HepG2 (cell line): Measurements from ENCODE around the gene SERPINB1. TPM values are rescaled to one million over a fixed set of nuclear protein-coding genes. Genes with fewer than 3 reads are reported as not detected.

Source experiments
- ATAC-seq: fragments of 200-7000 bp; cut with Tn5 transposase; 3 replicates; pipeline ENCODE4 v1.9.1; 2020; ENCODE audit warnings: mild to moderate bottlenecking, moderate library complexity
- BruUV-seq: library from RNA; stranded (reverse); fragments of 400-500 nt; replicated peaks from 2 replicates; lab custom pipeline; 2021; lab: Mats Ljungman, UMichigan
- CTCF ChIA-PET: fragments of 300-600 bp; formaldehyde crosslinking; extraction: SDS; loops from one replicate; lab custom pipeline; 2021; ENCODE audit warnings: low total read pairs, inconsistent platforms, low intra/inter-chr PET ratio; lab: Yijun Ruan, JAX
- POLR2A ChIA-PET: fragments of 350-600 bp; sonication (Branson Sonifier 250); formaldehyde crosslinking; loops from one replicate; lab custom pipeline; 2020; ENCODE audit warnings: antibody characterized with exemption, inconsistent platforms; lab: Yijun Ruan, JAX
- DNase-seq: peaks from one replicate; pipeline ENCODE4 v3.0.0-alpha.2; 2015; ENCODE audit warnings: low spot score
- FAIRE-seq: peaks from 3 replicates; lab custom pipeline; 2011; peaks lifted over from hg19 to GRCh38; lab: Jason Lieb, UNC
- H2AFZ ChIP-seq: one replicate; pipeline ENCODE4 v1.6.1; 2011; ENCODE audit warnings: low read length, inconsistent platforms
- H3K27ac ChIP-seq: fragments of 300-600 bp; 3 replicates; pipeline ENCODE4 v1.8.0; 2011; ENCODE audit warnings: mixed run types, mild to moderate bottlenecking, mixed read lengths, low read length, inconsistent platforms; ENCODE audit not compliant: insufficient read depth; ENCODE audit errors: extremely low read length
- H3K27me3 ChIP-seq, 2 experiments: fragments of 200-600 bp in 1 of 2; 2 replicates in 1 of 2; 3 replicates in 1 of 2; pipeline versions ENCODE4 v1.6.0 to v1.8.0; 2011; ENCODE audit warnings: low read length in 2 of 2, mild to moderate bottlenecking in 2 of 2, moderate library complexity in 2 of 2, inconsistent platforms in 1 of 2; ENCODE audit not compliant: insufficient read depth in 2 of 2, control insufficient read depth in 1 of 2
- H3K36me3 ChIP-seq, 2 experiments: fragments of 200-600 bp in 1 of 2; replicated peaks in 1 of 2; 2 replicates in 1 of 2; 3 replicates in 1 of 2; pipeline versions ENCODE4 v1.5.1 to v1.8.0; 2011; ENCODE audit warnings: low read length in 2 of 2, inconsistent platforms in 1 of 2; ENCODE audit not compliant: insufficient read depth in 2 of 2, control insufficient read depth in 1 of 2
- H3K4me1 ChIP-seq: 2 replicates; pipeline ENCODE4 v1.5.1; 2012; ENCODE audit warnings: low read length, inconsistent platforms; ENCODE audit not compliant: insufficient read depth
- H3K4me2 ChIP-seq: 2 replicates; pipeline ENCODE4 v1.6.0; 2011; ENCODE audit warnings: low read depth, low read length, inconsistent platforms
- H3K4me3 ChIP-seq, 3 experiments: fragments of 200-600 bp in 1 of 3; sonication (generic), shearing (Covaris generic) in 1 of 3; replicated peaks in 1 of 3; 2 replicates each; pipeline ENCODE4 v1.5.1; 2011 to 2016; ENCODE audit warnings: low read length in 3 of 3, inconsistent platforms in 2 of 3, low read depth in 2 of 3, mild to moderate bottlenecking in 2 of 3, control low read depth in 1 of 3, mixed read lengths in 1 of 3; ENCODE audit not compliant: insufficient read depth in 1 of 3
- H3K79me2 ChIP-seq: one replicate; pipeline ENCODE4 v1.6.1; 2011; ENCODE audit warnings: low read length, inconsistent platforms; ENCODE audit not compliant: insufficient read depth
- H3K9ac ChIP-seq: 2 replicates; pipeline ENCODE4 v1.6.0; 2011; ENCODE audit warnings: mild to moderate bottlenecking, low read depth, low read length, inconsistent platforms; ENCODE audit not compliant: insufficient read depth
- H3K9me3 ChIP-seq: 2 replicates; pipeline ENCODE4 v1.5.1; 2012; ENCODE audit warnings: mild to moderate bottlenecking, low read length
- H4K20me1 ChIP-seq: 2 replicates; pipeline ENCODE4 v1.6.0; 2011; ENCODE audit warnings: inconsistent platforms, mild to moderate bottlenecking, low read length, moderate library complexity; ENCODE audit not compliant: insufficient read depth
- AGO2 ChIP-seq: fragments of 200-400 bp; formaldehyde crosslinking; optimal IDR thresholded peaks from 2 replicates; pipeline ENCODE3; 2017; ENCODE audit warnings: mild to moderate bottlenecking, low read depth, low read length, moderate library complexity
- ATAD3A ChIP-seq: sonication (generic); formaldehyde crosslinking; IDR thresholded peaks from 2 replicates; pipeline ENCODE4 v1.4.0; 2020; ENCODE audit warnings: missing genetic modification reagents
- FUBP1 ChIP-seq: sonication (generic); formaldehyde crosslinking; IDR thresholded peaks from 2 replicates; pipeline ENCODE4 v1.5.1; 2020; ENCODE audit warnings: missing genetic modification reagents, mild to moderate bottlenecking, borderline replicate concordance
- GRHL1 ChIP-seq: sonication (generic); formaldehyde crosslinking; conservative IDR thresholded peaks from 2 replicates; pipeline ENCODE4 v1.8.0; 2022; ENCODE audit warnings: missing genetic modification reagents
- HOXD1 ChIP-seq: sonication (generic); formaldehyde crosslinking; IDR thresholded peaks from 2 replicates; pipeline ENCODE4 v1.5.0; 2020; ENCODE audit warnings: missing genetic modification reagents
- IRF1 ChIP-seq: sonication (generic); formaldehyde crosslinking; IDR thresholded peaks from 2 replicates; pipeline ENCODE4 v1.4.0; 2020; ENCODE audit warnings: low read depth, mild to moderate bottlenecking, missing genetic modification reagents
- RBFOX2 ChIP-seq: fragments of 200-400 bp; formaldehyde crosslinking; IDR thresholded peaks from 2 replicates; pipeline ENCODE4 v1.6.1; 2017; ENCODE audit warnings: low read depth, mild to moderate bottlenecking, low read length
- SMYD3 ChIP-seq: sonication (generic); formaldehyde crosslinking; IDR thresholded peaks from 2 replicates; pipeline ENCODE4 v1.8.1; 2023; ENCODE audit warnings: mild to moderate bottlenecking, missing genetic modification reagents
- TAF1 ChIP-seq: sonication (generic); formaldehyde crosslinking; IDR thresholded peaks from 2 replicates; pipeline ENCODE4 v1.4.0; 2020; ENCODE audit warnings: missing genetic modification reagents
- TAF15 ChIP-seq: fragments of 200-400 bp; formaldehyde crosslinking; IDR thresholded peaks from one replicate; pipeline ENCODE4 v1.6.1; 2018; ENCODE audit warnings: mild to moderate bottlenecking, low read depth, low read length; ENCODE audit not compliant: poor library complexity, severe bottlenecking
- ZBTB44 ChIP-seq: sonication (generic); formaldehyde crosslinking; IDR thresholded peaks from 2 replicates; pipeline ENCODE4 v1.4.0; 2020; ENCODE audit warnings: missing genetic modification reagents
- ZMAT3 ChIP-seq: sonication (generic); formaldehyde crosslinking; conservative IDR thresholded peaks from 2 replicates; pipeline ENCODE4 v1.7.0; 2021; ENCODE audit warnings: missing genetic modification reagents
- ZNF224 ChIP-seq: sonication (generic); formaldehyde crosslinking; IDR thresholded peaks from 2 replicates; pipeline ENCODE4 v1.5.0; 2020; ENCODE audit warnings: mild to moderate bottlenecking, missing genetic modification reagents
- ZNF24 ChIP-seq: fragments of 450-650 bp; IDR thresholded peaks from 2 replicates; pipeline ENCODE4 v1.6.1; 2017; ENCODE audit warnings: antibody characterized with exemption, mild to moderate bottlenecking
- ZZZ3 ChIP-seq: sonication (generic); formaldehyde crosslinking; IDR thresholded peaks from 2 replicates; pipeline ENCODE4 v1.4.0; 2020; ENCODE audit warnings: missing genetic modification reagents, mild to moderate bottlenecking, borderline replicate concordance
- WGBS: methylation state at CpG from one replicate; pipeline ENCODE4 v1.1.6; 2017; ENCODE audit warnings: low lambda C conversion rate; 5-methylcytosine and 5-hydroxymethylcytosine counted together
- in situ Hi-C: cut with HindIII; loops from 2 replicates; pipeline ENCODE4 v1.10.0; 2017; ENCODE audit warnings: low pct_unique_long_range_greater_than_20kb; ENCODE audit not compliant: extremely low pct_ligation_motif_present
- intact Hi-C: fragments of 100-400 bp; cut with micrococcal nuclease; formaldehyde crosslinking; loops from one replicate; pipeline ENCODE4 v1.10.0; 2022; ENCODE audit not compliant: unreplicated experiment
- polyA plus RNA-seq, 8 experiments: library from polyadenylated mRNA; depleted of rRNA in 3 of 8; stranded (reverse) in 7 of 8; unstranded in 1 of 8; fragments of >200 nt; fragmentation: Illumina TruSeq in 4 of 8; extraction: Trizol in 4 of 8; gene quantifications; 2 replicates each; pipeline versions ENCODE4 v1.2.1 to v1.2.3, GENCODE V29; 2011 to 2016; ENCODE audit warnings: low read depth in 4 of 8, missing spikeins in 1 of 8, mixed read lengths in 1 of 8; ENCODE audit not compliant: insufficient read depth in 1 of 8
- total RNA-seq, 5 experiments: library from RNA; depleted of rRNA; stranded (reverse); fragments of >200 nt; fragmentation: Illumina TruSeq; extraction: Trizol; gene quantifications; 2 replicates each; pipeline ENCODE4 v1.2.3, GENCODE V29; 2016; ENCODE audit warnings: low read depth in 1 of 5

The SERPINB1 gene
- total and polyA plus RNA-seq, 2 of the 13 experiments (the other 11 are each of a cell fraction or from before 2014, with no cell fraction given): 41.4 to 60.5 TPM

GRCh38 chr6:2842139-2842552, 483 bp upstream of the SERPINB1 start (continued):
- TF ChIP-seq ZNF24 (0 out of 2 replicates have a peak, but pooled peaks have one; percentile 15), GRHL1 (CRISPR knock-in tag) (no peak), ZZZ3 (0 out of 2 replicates have a peak, but pooled peaks have one; percentile 9)

GRCh38 chr6:2840749-2841061, 958 bp downstream of the SERPINB1 start:
- peaks cover 11% of the 10 kb centered on the region for H3K79me2 ChIP-seq
- peaks cover under 1 to 8% of the 10 kb centered on the region in 2 experiments for H3K36me3 ChIP-seq
- POLR2A ChIA-PET: interaction anchor here (1.1 to 4.4 kb wide), 35 partner anchors 10 to 1177 kb away, joined by 3 to 68 read pairs (median 8); partner anchors contain the start of genes NQO2, RIPK1, SERPINB6 and SERPINB9
- H3K9me3 ChIP-seq: no peaks in the 10 kb centered on the region
- no TSS peak for BruUV-seq
- H4K20me1 ChIP-seq: no peaks in the 10 kb centered on the region
- intact Hi-C loops (loop anchor here (1.0 to 2.0 kb wide), 3 partner anchors 32 to 76 kb away; partner anchors contain the start of gene WRNIP1), in situ Hi-C loops (loop anchor here (5.0 kb wide), 2 partner anchors 43 to 72 kb away; no protein-coding TSS in a partner anchor)
- no peak overlapping the region for H2AFZ ChIP-seq
- 68% methylated on average over 2 of the region's 3 CpGs for WGBS
- H3K27me3 ChIP-seq: no peaks in the 10 kb centered on the region
- no peak for DNase-seq
- peak overlapping the region; percentile 98 for H3K4me2 ChIP-seq
- peak overlapping the region; percentile 97 for H3K27ac ChIP-seq
- FAIRE-seq: no peak
- CTCF ChIA-PET: no interaction called here
- H3K4me1 ChIP-seq: peaks cover 63% of the 10 kb centered on the region
- peak overlapping the region; percentile 95 for H3K9ac ChIP-seq
- no peak for ATAC-seq
- H3K4me3 ChIP-seq: peak overlapping the region; percentile 66 to 86 (median 75)
- TF ChIP-seq HOXD1 (CRISPR knock-in tag) (no peak), SMYD3 (CRISPR knock-in tag) (no peak), IRF1 (CRISPR knock-in tag) (no peak), RBFOX2 (no peak), ZBTB44 (CRISPR knock-in tag) (no peak), ATAD3A (CRISPR knock-in tag) (no peak), TAF1 (CRISPR knock-in tag) (no peak), ZMAT3 (CRISPR knock-in tag) (no peak), ZNF224 (CRISPR knock-in tag) (0 out of 2 replicates have a peak, but pooled peaks have one; percentile 35), TAF15 (no peak), FUBP1 (CRISPR knock-in tag) (no peak), AGO2 (peak; percentile 7)
